GM12878 (cell line): Measurements from ENCODE around the gene CEP170B. TPM values are rescaled to one million over a fixed set of nuclear protein-coding genes. Genes with fewer than 3 reads are reported as not detected.

ENCODE experiments used
- ATAC-seq: fragments of 200-7000 bp; cut with Tn5 transposase; 3 replicates; pipeline ENCODE4 v1.9.1; 2020; ENCODE audit warnings: mild to moderate bottlenecking, moderate library complexity
- BruUV-seq: library from RNA; stranded (reverse); fragments of 400-500 nt; replicated peaks from 2 replicates; lab custom pipeline; 2021; lab: Mats Ljungman, UMichigan
- CTCF ChIA-PET: fragments of 300-600 bp; sonication (Branson Sonifier 250); formaldehyde crosslinking; extraction: SDS; loops from one replicate; lab custom pipeline; 2021; ENCODE audit warnings: inconsistent platforms; lab: Yijun Ruan, JAX
- POLR2A ChIA-PET: fragments of 350-600 bp; formaldehyde crosslinking; extraction: SDS; loops from one replicate; lab custom pipeline; 2021; ENCODE audit warnings: inconsistent platforms; lab: Charles Lee
- RAD21 ChIA-PET: fragments of 300-600 bp; sonication (Branson Sonifier 250); formaldehyde crosslinking; loops from one replicate; lab custom pipeline; 2023; ENCODE audit warnings: antibody characterized with exemption; ENCODE audit not compliant: unreplicated experiment; lab: Charles Lee
- SMC1A ChIA-PET: fragments of 300-600 bp; sonication (Branson Sonifier 250); formaldehyde crosslinking; loops from one replicate; lab custom pipeline; 2023; ENCODE audit not compliant: unreplicated experiment, uncharacterized antibody; lab: Charles Lee
- DNase-seq: peaks from one replicate; pipeline ENCODE4 v3.0.0-alpha.2; 2011; ENCODE audit warnings: low read depth, low spot score
- FAIRE-seq: peaks from 3 replicates; lab custom pipeline; 2011; peaks lifted over from hg19 to GRCh38; lab: Jason Lieb, UNC
- H2AFZ ChIP-seq: 2 replicates; pipeline ENCODE4 v1.6.0; 2011; ENCODE audit warnings: low read depth, low read length, control low read depth; ENCODE audit not compliant: control insufficient read depth
- H3K27ac ChIP-seq: 2 replicates; pipeline ENCODE4 v1.5.1; 2011; ENCODE audit warnings: control low read depth; ENCODE audit not compliant: control insufficient read depth, insufficient read depth
- H3K27me3 ChIP-seq, 2 experiments: replicated peaks in 1 of 2; 2 replicates each; pipeline versions ENCODE4 v1.6.0 to v1.6.1; 2011; ENCODE audit warnings: low read length in 1 of 2; ENCODE audit not compliant: control insufficient read depth in 2 of 2, insufficient read depth in 2 of 2
- H3K36me3 ChIP-seq, 2 experiments: 2 replicates each; pipeline ENCODE4 v1.5.1; 2011; ENCODE audit warnings: low read length in 1 of 2; ENCODE audit not compliant: control insufficient read depth in 2 of 2, insufficient read depth in 2 of 2
- H3K4me1 ChIP-seq: 2 replicates; pipeline ENCODE4 v1.6.1; 2011; ENCODE audit warnings: mild to moderate bottlenecking, low read length, moderate library complexity, mixed read lengths; ENCODE audit not compliant: control insufficient read depth, insufficient read depth
- H3K4me2 ChIP-seq: 2 replicates; pipeline ENCODE4 v1.6.0; 2011; ENCODE audit warnings: control low read depth; ENCODE audit not compliant: control insufficient read depth, insufficient read depth
- H3K4me3 ChIP-seq: fragments of 200-600 bp; sonication (generic); 2 replicates; pipeline ENCODE4 v1.5.1; 2016
- H3K79me2 ChIP-seq: 2 replicates; pipeline ENCODE4 v1.6.0; 2011; ENCODE audit warnings: low read length; ENCODE audit not compliant: control insufficient read depth, insufficient read depth
- H3K9ac ChIP-seq: 2 replicates; pipeline ENCODE4 v1.8.0; 2011; ENCODE audit warnings: low read length, control low read depth, mixed read lengths; ENCODE audit not compliant: control insufficient read depth, insufficient read depth
- H3K9me3 ChIP-seq: replicated peaks from 3 replicates; pipeline ENCODE4 v1.5.1; 2011; ENCODE audit warnings: mild to moderate bottlenecking, low read length; ENCODE audit not compliant: control insufficient read depth, insufficient read depth
- H4K20me1 ChIP-seq: 2 replicates; pipeline ENCODE4 v1.6.0; 2011; ENCODE audit not compliant: control insufficient read depth, insufficient read depth
- ATF2 ChIP-seq: IDR thresholded peaks from 2 replicates; pipeline ENCODE4 v1.6.1; 2012; ENCODE audit warnings: low read length, inconsistent platforms
- BMI1 ChIP-seq: fragments of 450-650 bp; IDR thresholded peaks from 2 replicates; pipeline ENCODE4 v1.6.1; 2016; ENCODE audit warnings: mild to moderate bottlenecking, moderate library complexity, borderline replicate concordance
- CBX3 ChIP-seq: fragments of 200-600 bp; sonication (generic); IDR thresholded peaks from 2 replicates; pipeline ENCODE4 v1.6.1; 2016; ENCODE audit warnings: low read depth, borderline replicate concordance
- GABPA ChIP-seq: IDR thresholded peaks from 2 replicates; pipeline ENCODE4 v1.6.1; 2014; ENCODE audit warnings: antibody characterized with exemption, low read depth, mild to moderate bottlenecking, inconsistent platforms
- HCFC1 ChIP-seq: fragments of 150-350 bp; IDR thresholded peaks from 2 replicates; pipeline ENCODE4 v1.6.1; 2014; ENCODE audit warnings: low read length
- MAX ChIP-seq: IDR thresholded peaks from 2 replicates; pipeline ENCODE4 v1.6.1; 2012; ENCODE audit warnings: low read depth, low read length, improper control_type of control experiment
- NR2C1 ChIP-seq: fragments of 450-650 bp; IDR thresholded peaks from 2 replicates; pipeline ENCODE4 v1.6.1; 2017; ENCODE audit warnings: antibody characterized with exemption, mild to moderate bottlenecking, moderate library complexity
- PBX3 ChIP-seq: IDR thresholded peaks from 2 replicates; pipeline ENCODE4 v1.6.1; 2011; ENCODE audit warnings: mild to moderate bottlenecking, low read depth, low read length, moderate library complexity; ENCODE audit not compliant: insufficient replicate concordance
- POU2F2 ChIP-seq: IDR thresholded peaks from 3 replicates; pipeline ENCODE4 v1.6.1; 2011; ENCODE audit warnings: low read depth, mild to moderate bottlenecking, low read length, borderline replicate concordance
- SIX5 ChIP-seq: IDR thresholded peaks from 2 replicates; pipeline ENCODE4 v1.6.1; 2011; ENCODE audit warnings: mild to moderate bottlenecking, low read depth, low read length, moderate library complexity; ENCODE audit not compliant: severe bottlenecking
- SREBF2 ChIP-seq: IDR thresholded peaks from 2 replicates; pipeline ENCODE4 v1.6.1; 2012; ENCODE audit warnings: mild to moderate bottlenecking, low read length
- SRF ChIP-seq, 2 experiments: IDR thresholded peaks; 2 replicates each; pipeline ENCODE4 v1.6.1; 2011; ENCODE audit warnings: low read depth in 2 of 2, low read length in 2 of 2, mild to moderate bottlenecking in 1 of 2, moderate library complexity in 1 of 2
- STAT3 ChIP-seq: IDR thresholded peaks from 2 replicates; pipeline ENCODE4 v1.6.1; 2011; ENCODE audit warnings: low read depth, low read length, improper control_type of control experiment
- SUPT20H ChIP-seq: IDR thresholded peaks from 2 replicates; pipeline ENCODE4 v1.6.1; 2011; ENCODE audit warnings: low read depth, mild to moderate bottlenecking, low read length, moderate library complexity, borderline replicate concordance; ENCODE audit not compliant: control insufficient read depth
- TAF1 ChIP-seq: IDR thresholded peaks from 2 replicates; pipeline ENCODE4 v1.6.1; 2011; ENCODE audit warnings: mild to moderate bottlenecking, low read depth, low read length, borderline replicate concordance
- TCF3 ChIP-seq: IDR thresholded peaks from 2 replicates; pipeline ENCODE4 v1.6.1; 2012; ENCODE audit warnings: low read depth, mild to moderate bottlenecking, low read length, borderline replicate concordance; ENCODE audit not compliant: insufficient read depth
- ZNF274 ChIP-seq: IDR thresholded peaks from one replicate; pipeline ENCODE4 v1.8.0; 2011; ENCODE audit not compliant: insufficient read length, insufficient read depth
- in situ Hi-C: fragments of 300-500 bp; cut with MboI; formaldehyde crosslinking; loops from 9 replicates; pipeline ENCODE4 v1.14.3; 2018; ENCODE audit warnings: mixed read lengths
- intact Hi-C: fragments of 100-400 bp; cut with micrococcal nuclease; formaldehyde crosslinking; loops from one replicate; pipeline ENCODE4 v1.14.2; 2022; ENCODE audit not compliant: unreplicated experiment
- polyA plus RNA-seq, 11 experiments: library from polyadenylated mRNA; depleted of rRNA in 4 of 11; unstranded in 6 of 11; stranded (reverse) in 5 of 11; fragments of >200 nt; fragmentation: Nextera tagmentation in 4 of 11; fragmentation: Illumina TruSeq in 1 of 11; extraction: Ambion mirVana in 4 of 11; extraction: Trizol in 1 of 11; gene quantifications; 1 replicate in 1 of 11; 2 replicates in 10 of 11; pipeline versions ENCODE4 v1.2.1 to v1.2.3, GENCODE V29; 2011 to 2016; ENCODE audit warnings: inconsistent platforms in 2 of 11, missing spikeins in 2 of 11, low read depth in 1 of 11
- total RNA-seq, 4 experiments: library from RNA; depleted of rRNA in 3 of 4; stranded (reverse); fragments of >200 nt in 3 of 4; fragmentation: Illumina TruSeq in 1 of 4; extraction: Trizol in 1 of 4; gene quantifications; 2 replicates each; pipeline versions ENCODE4 v1.2.1 to v1.2.3, GENCODE V29; 2013 to 2021

CEP170B gene
- total and polyA plus RNA-seq, 10 of the 15 experiments (the other 5 are each of a cell fraction or from before 2014, with no cell fraction given), result 0.01 to 0.44 (median 0.05) TPM; not detected in 4

- no peaks in the 10 kb centered on the region for H4K20me1 ChIP-seq
- H3K27me3 ChIP-seq, result peaks cover 1 to 6% of the 10 kb centered on the region in 2 experiments; a peak in 3 of 4 replicates
- H3K36me3 ChIP-seq, result no peaks in the 10 kb centered on the region
- ATAC-seq (no peak), DNase-seq (no peak), FAIRE-seq (no peak)
- H3K27ac ChIP-seq, result no peak overlapping the region
- in situ Hi-C loops (no loop called here), intact Hi-C loops (no loop called here)
- RAD21 ChIA-PET, result no interaction called here
- no peaks in the 10 kb centered on the region for H3K9me3 ChIP-seq
- H3K79me2 ChIP-seq, result no peaks in the 10 kb centered on the region
- H3K9ac ChIP-seq, result no peak overlapping the region
- BruUV-seq, result no TSS peak
- H3K4me3 ChIP-seq, result no peak overlapping the region
- no peak overlapping the region for H2AFZ ChIP-seq
- TF ChIP-seq NR2C1, result no peak
- no peak for TF ChIP-seq STAT3
- no peak for TF ChIP-seq SIX5
- no peak for TF ChIP-seq CBX3
- no peak for TF ChIP-seq POU2F2
- no peak for TF ChIP-seq HCFC1
- TF ChIP-seq TCF3, result no peak
- TF ChIP-seq ZNF274, result no peak
- no peak for TF ChIP-seq BMI1
- TF ChIP-seq SRF (IDR thresholded peaks at IDR 0.05; ENCODE audit: low read depth in 2 of 2, low read length in 2 of 2), result no peak
- no peak for TF ChIP-seq PBX3
- no peak for TF ChIP-seq GABPA
- no peak for TF ChIP-seq ATF2
- no peak for TF ChIP-seq MAX
- TF ChIP-seq SUPT20H, result no peak
- no peak for TF ChIP-seq TAF1
- TF ChIP-seq SREBF2, result no peak
- H3K4me2 ChIP-seq, result no peak overlapping the region
- CTCF ChIA-PET, result no interaction called here
- SMC1A ChIA-PET, result no interaction called here
- POLR2A ChIA-PET, result no interaction called here
- 0 out of 2 replicates have a peak, but pooled peaks cover 4% of the 10 kb centered on the region for H3K4me1 ChIP-seq
These were observed 4.7 kb upstream of the CEP170B start for GRCh38 chr14:104860414-104860813.
